OCI-LY7 (cell line): ENCODE results near the gene BRSK2. TPM values are rescaled to one million over a fixed set of nuclear protein-coding genes. Genes with fewer than 3 reads are reported as not detected.

Experiments
- BruUV-seq: library from RNA; stranded (reverse); fragments of 400-500 nt; replicated peaks from 2 replicates; lab custom pipeline; 2021; lab: Mats Ljungman, UMichigan
- CTCF ChIA-PET: fragments of 300-600 bp; sonication (Branson Sonifier 250); formaldehyde crosslinking; loops from one replicate; lab custom pipeline; 2022; ENCODE audit warnings: antibody characterized with exemption; ENCODE audit not compliant: unreplicated experiment; lab: Charles Lee
- POLR2A ChIA-PET: fragments of 300-600 bp; sonication (Branson Sonifier 250); formaldehyde crosslinking; loops from one replicate; lab custom pipeline; 2022; ENCODE audit warnings: antibody characterized with exemption; lab: Charles Lee
- DNase-seq: peaks from one replicate; pipeline ENCODE4 v3.0.0-alpha.2; 2015; ENCODE audit warnings: low spot score
- H2AFZ ChIP-seq: fragments of 200-600 bp; sonication (generic), shearing (Covaris generic); 2 replicates; pipeline ENCODE4 v1.6.1; 2014; ENCODE audit warnings: mild to moderate bottlenecking, antibody characterized with exemption, low read length, moderate library complexity
- H3K27ac ChIP-seq: fragments of 200-600 bp; sonication (generic); 2 replicates; pipeline ENCODE4 v1.5.1; 2014; ENCODE audit warnings: mixed run types, low read depth, mild to moderate bottlenecking, moderate library complexity, low read length, inconsistent platforms; ENCODE audit not compliant: poor library complexity, severe bottlenecking
- H3K36me3 ChIP-seq: fragments of 200-600 bp; sonication (generic); 2 replicates; pipeline ENCODE4 v1.6.1; 2014; ENCODE audit warnings: mild to moderate bottlenecking, antibody characterized with exemption, low read length, moderate library complexity, mixed read lengths; ENCODE audit not compliant: insufficient read depth
- H3K4me1 ChIP-seq: fragments of 200-600 bp; sonication (generic); 2 replicates; pipeline ENCODE4 v1.5.1; 2014; ENCODE audit warnings: mild to moderate bottlenecking, low read length; ENCODE audit not compliant: insufficient read depth, poor library complexity, severe bottlenecking
- H3K4me2 ChIP-seq: fragments of 200-600 bp; sonication (generic); 2 replicates; pipeline ENCODE4 v1.6.1; 2014; ENCODE audit warnings: mild to moderate bottlenecking, low read length
- H3K4me3 ChIP-seq: fragments of 200-600 bp; sonication (generic); 2 replicates; pipeline ENCODE4 v1.5.1; 2014; ENCODE audit warnings: mild to moderate bottlenecking, low read depth, low read length; ENCODE audit not compliant: poor library complexity, severe bottlenecking
- H3K79me2 ChIP-seq: fragments of 200-600 bp; sonication (generic); 2 replicates; pipeline ENCODE4 v1.6.1; 2016; ENCODE audit warnings: low read depth, mild to moderate bottlenecking, low read length, moderate library complexity, mixed read lengths; ENCODE audit not compliant: insufficient read depth
- H3K9me2 ChIP-seq: fragments of 200-600 bp; sonication (generic); 2 replicates; pipeline ENCODE4 v1.6.1; 2016; ENCODE audit warnings: mild to moderate bottlenecking, low read length, mixed read lengths; ENCODE audit not compliant: insufficient read depth
- H3K9me3 ChIP-seq: fragments of 200-600 bp; sonication (generic); 2 replicates; pipeline ENCODE4 v1.6.1; 2014; ENCODE audit warnings: mild to moderate bottlenecking, mixed run types, low read length, mixed read lengths
- H4K20me1 ChIP-seq: fragments of 200-600 bp; sonication (generic); 2 replicates; pipeline ENCODE4 v1.6.1; 2014; ENCODE audit warnings: mild to moderate bottlenecking, antibody characterized with exemption, low read length, moderate library complexity, mixed read lengths; ENCODE audit not compliant: insufficient read depth
- EZH2phosphoT487 ChIP-seq: fragments of 200-600 bp; sonication (generic); IDR thresholded peaks from 2 replicates; pipeline ENCODE4 v1.6.1; 2018; ENCODE audit warnings: low read depth, borderline replicate concordance, mild to moderate bottlenecking, mixed run types, antibody characterized with exemption, low read length, moderate library complexity, mixed read lengths
- intact Hi-C: fragments of 100-400 bp; cut with micrococcal nuclease; formaldehyde crosslinking; loops from one replicate; pipeline ENCODE4 v1.10.0; 2022; ENCODE audit not compliant: unreplicated experiment
- total RNA-seq, 2 experiments: library from RNA; depleted of rRNA in 1 of 2; stranded (reverse); fragments of >200 nt in 1 of 2; shearing (Covaris generic) in 1 of 2; gene quantifications; 2 replicates each; pipeline ENCODE4 v1.2.3, GENCODE V29; 2014 to 2022
- TF ChIP-seq, protein P1 (sequence below): fragments of 200-600 bp; sonication (generic); conservative IDR thresholded peaks from 2 replicates; pipeline ENCODE4 v1.5.1; 2014; ENCODE audit warnings: mild to moderate bottlenecking, antibody characterized with exemption, low read length, moderate library complexity, mixed read lengths

BRSK2 gene
- total RNA-seq, 2 experiments from 2014 or later, result not detected

DNA sequence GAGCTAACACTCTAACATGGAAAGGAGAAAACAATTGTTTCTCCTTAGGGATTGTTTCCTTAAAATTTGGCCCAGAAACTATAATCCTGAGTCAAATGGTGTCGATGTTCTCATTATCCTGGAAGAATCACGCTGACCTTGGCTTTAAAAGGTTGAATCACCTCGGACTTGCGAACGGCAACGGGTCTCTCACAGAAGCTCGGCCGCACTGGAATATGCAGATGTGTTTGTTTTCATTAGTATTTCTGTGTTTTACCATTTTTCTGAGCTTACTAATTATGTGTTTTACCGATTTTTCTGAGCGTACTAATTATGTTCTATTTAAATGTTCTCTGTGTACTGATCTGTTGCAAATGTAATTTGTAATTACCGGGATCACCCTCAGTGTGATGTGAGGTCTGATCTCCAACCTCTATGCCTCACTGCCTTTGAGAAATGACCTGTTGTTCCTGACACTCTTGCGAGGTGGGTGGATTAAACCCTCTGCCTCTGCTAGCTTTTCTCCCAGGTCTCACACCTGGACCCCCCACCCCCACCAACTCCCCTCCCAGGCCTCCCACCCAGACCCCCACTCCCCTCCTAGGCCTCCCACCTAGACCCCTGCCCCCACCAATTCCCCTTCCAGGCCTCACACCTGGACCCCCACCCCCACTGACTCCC, 38.3 kb upstream of the BRSK2 start:
- intact Hi-C loops, result no loop called here
- Histone ChIP-seq H3K9me3 (no peaks in the 10 kb centered on the region), H3K27ac (no peak overlapping the region), H3K4me1 (no peaks in the 10 kb centered on the region), H3K36me3 (no peaks in the 10 kb centered on the region), H3K4me3 (no peak overlapping the region), H3K79me2 (no peaks in the 10 kb centered on the region), H2AFZ (no peak overlapping the region), H3K9me2 (no peaks in the 10 kb centered on the region), H4K20me1 (no peaks in the 10 kb centered on the region), H3K4me2 (no peak overlapping the region)
- no peak for DNase-seq
- POLR2A ChIA-PET, result interaction anchor here (0.7 kb wide), 1 partner anchor 22 kb away, joined by 3 read pairs; no protein-coding TSS in a partner anchor
- CTCF ChIA-PET, result no interaction called here
- BruUV-seq, result no TSS peak
- TF ChIP-seq, protein P1, sequence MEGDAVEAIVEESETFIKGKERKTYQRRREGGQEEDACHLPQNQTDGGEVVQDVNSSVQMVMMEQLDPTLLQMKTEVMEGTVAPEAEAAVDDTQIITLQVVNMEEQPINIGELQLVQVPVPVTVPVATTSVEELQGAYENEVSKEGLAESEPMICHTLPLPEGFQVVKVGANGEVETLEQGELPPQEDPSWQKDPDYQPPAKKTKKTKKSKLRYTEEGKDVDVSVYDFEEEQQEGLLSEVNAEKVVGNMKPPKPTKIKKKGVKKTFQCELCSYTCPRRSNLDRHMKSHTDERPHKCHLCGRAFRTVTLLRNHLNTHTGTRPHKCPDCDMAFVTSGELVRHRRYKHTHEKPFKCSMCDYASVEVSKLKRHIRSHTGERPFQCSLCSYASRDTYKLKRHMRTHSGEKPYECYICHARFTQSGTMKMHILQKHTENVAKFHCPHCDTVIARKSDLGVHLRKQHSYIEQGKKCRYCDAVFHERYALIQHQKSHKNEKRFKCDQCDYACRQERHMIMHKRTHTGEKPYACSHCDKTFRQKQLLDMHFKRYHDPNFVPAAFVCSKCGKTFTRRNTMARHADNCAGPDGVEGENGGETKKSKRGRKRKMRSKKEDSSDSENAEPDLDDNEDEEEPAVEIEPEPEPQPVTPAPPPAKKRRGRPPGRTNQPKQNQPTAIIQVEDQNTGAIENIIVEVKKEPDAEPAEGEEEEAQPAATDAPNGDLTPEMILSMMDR, result no peak
- TF ChIP-seq EZH2phosphoT487, result no peak

DNA sequence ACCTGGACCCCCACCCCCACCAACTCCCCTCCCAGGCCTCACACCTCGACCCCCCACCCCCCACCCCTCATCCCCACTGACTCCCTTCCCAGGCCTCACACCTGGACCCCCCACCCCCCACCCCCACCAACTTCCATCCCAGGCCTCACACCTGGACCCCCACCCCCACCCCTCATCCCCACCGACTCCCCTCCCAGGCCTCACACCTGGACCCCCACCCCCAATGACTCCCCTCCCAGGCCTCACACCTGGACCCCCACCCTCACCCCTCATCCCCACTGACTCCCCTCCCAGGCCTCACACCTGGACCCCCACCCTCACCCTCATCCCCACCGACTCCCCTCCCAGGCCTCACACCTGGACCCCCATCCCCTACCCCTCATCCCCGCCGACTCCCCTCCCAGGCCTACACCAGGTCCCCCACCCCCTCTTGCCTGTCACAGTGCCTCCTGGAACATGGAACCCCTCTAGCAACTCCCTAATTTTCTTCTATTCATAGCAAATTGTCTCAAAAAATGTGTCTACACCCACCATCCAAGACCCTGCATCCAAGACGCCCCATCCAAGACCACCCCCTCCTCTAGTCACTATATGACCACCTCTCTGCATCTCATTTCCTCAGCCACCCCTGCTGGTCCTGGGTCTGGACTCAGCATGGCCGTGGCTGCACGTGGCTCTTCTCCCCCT, 36.9 kb upstream of the BRSK2 start:
- intact Hi-C loops, result no loop called here
- no peak overlapping the region for H3K27ac ChIP-seq
- H3K79me2 ChIP-seq, result no peaks in the 10 kb centered on the region
- H3K9me2 ChIP-seq, result no peaks in the 10 kb centered on the region
- POLR2A ChIA-PET, result no interaction called here
- DNase-seq, result no peak
- H3K4me3 ChIP-seq, result no peak overlapping the region
- H3K4me1 ChIP-seq, result no peaks in the 10 kb centered on the region
- no peaks in the 10 kb centered on the region for H3K36me3 ChIP-seq
- H4K20me1 ChIP-seq, result no peaks in the 10 kb centered on the region
- CTCF ChIA-PET, result no interaction called here
- H3K4me2 ChIP-seq, result no peak overlapping the region
- no peak overlapping the region for H2AFZ ChIP-seq
- no TSS peak for BruUV-seq
- no peaks in the 10 kb centered on the region for H3K9me3 ChIP-seq
- no peak for TF ChIP-seq EZH2phosphoT487
- TF ChIP-seq, protein P1, result no peak
